ENCODE measurements around the gene SAPCD2. TPM values are rescaled to one million over a fixed set of nuclear protein-coding genes. Genes with fewer than 3 reads are reported as not detected.

SAPCD2 gene
- polyA plus RNA-seq, 3 donors, result 0.03 to 3.1 (median 1.7) TPM

- peak overlapping the region; percentile 75 to 91 for H3K4me3 Mint-ChIP-seq
- Histone ChIP-seq H3K9me3 (replicated peaks in 1 of 2; ENCODE audit: control insufficient read depth in 1 of 2, insufficient read depth in 1 of 2, low read length in 2 of 2) (no peaks in the 10 kb centered on the region), H3K27ac (ENCODE audit: low read depth in 1 of 2, low read length in 2 of 2) (peak overlapping the region in 1 of 2 donors; percentile 56), H3K9ac (ENCODE audit: insufficient read depth, low read length, poor library complexity, severe bottlenecking) (peak overlapping the region; percentile 48), H3K27me3 (ENCODE audit: control insufficient read depth in 2 of 2, insufficient read depth in 2 of 2, low read length in 2 of 2) (peaks cover 0 to 5% of the 10 kb centered on the region in 2 donors), H2AFZ (ENCODE audit: insufficient read depth, low read depth, low read length, poor library complexity, severe bottlenecking) (peak overlapping the region; percentile 76), H3K4me2 (replicated peaks; ENCODE audit: extremely low read depth, low read length, poor library complexity, severe bottlenecking) (peak overlapping the region; percentile 76), H3K4me1 (ENCODE audit: control insufficient read depth in 1 of 2, insufficient read depth in 2 of 2, low read length in 2 of 2) (peaks cover 41 to 80% of the 10 kb centered on the region in 2 donors), H3K4me3 (replicated peaks in 1 of 3; ENCODE audit: low read depth in 2 of 3, low read length in 3 of 3) (peak overlapping the region in 2 of 3 experiments; percentile 39 to 71), H3K36me3 (replicated peaks in 1 of 2; ENCODE audit: control insufficient read depth in 1 of 2, insufficient read depth in 2 of 2, low read length in 2 of 2) (no peaks in the 10 kb centered on the region), H4K20me1 (ENCODE audit: insufficient read depth, low read length) (no peaks in the 10 kb centered on the region), H3K79me2 (ENCODE audit: insufficient read depth, low read length) (peaks cover 6% of the 10 kb centered on the region)
- peaks cover 0 to 3% (median 3%) of the 10 kb centered on the region in 3 donors for H3K27me3 Mint-ChIP-seq (ENCODE audit: low read depth in 3 of 3)
- H3K27ac Mint-ChIP-seq, result peak overlapping the region; percentile 41 to 96 (median 89)
- 94% methylated on average over 2 of the region's 2 CpGs for WGBS (ENCODE audit: insufficient coverage)
- intact Hi-C loops (cut with micrococcal nuclease), result loop anchor here in 1 of 2 donors (2.0 kb wide), 1 partner anchor 16 kb away; the partner anchor contains the start of gene MAN1B1
- peaks cover 0 to 4% (median 2%) of the 10 kb centered on the region in 7 donors for H3K9me3 Mint-ChIP-seq
- no peak for DNase-seq
- TF ChIP-seq CTCF (IDR thresholded peaks at IDR 0.05), result no peak
- peaks cover 68% of the 10 kb centered on the region for H3K4me1 Mint-ChIP-seq
- peaks cover 0 to 4% of the 10 kb centered on the region in 2 donors for H3K36me3 Mint-ChIP-seq
These were observed 925 bp upstream of the SAPCD2 start for GRCh38 chr9:137071282-137071681.

- peak overlapping the region; percentile 2 to 71 (median 39) for H3K4me3 ChIP-seq (replicated peaks in 1 of 3; ENCODE audit: low read depth in 2 of 3, low read length in 3 of 3)
These were observed 534 bp upstream of the SAPCD2 start for GRCh38 chr9:137070906-137071275.

More at GRCh38 chr9:137070906-137071275, 534 bp upstream of the SAPCD2 start:
- H4K20me1 ChIP-seq (ENCODE audit: insufficient read depth, low read length), result no peaks in the 10 kb centered on the region
- DNase-seq, result no peak
- peaks cover 6% of the 10 kb centered on the region for H3K79me2 ChIP-seq (ENCODE audit: insufficient read depth, low read length)
- H3K9me3 Mint-ChIP-seq, result peaks cover 0 to 4% (median 2%) of the 10 kb centered on the region in 7 donors
- no peaks in the 10 kb centered on the region for H3K9me3 ChIP-seq (replicated peaks in 1 of 2; ENCODE audit: control insufficient read depth in 1 of 2, insufficient read depth in 1 of 2, low read length in 2 of 2)
- H3K27me3 ChIP-seq (ENCODE audit: control insufficient read depth in 2 of 2, insufficient read depth in 2 of 2, low read length in 2 of 2), result peaks cover 0 to 5% of the 10 kb centered on the region in 2 donors
- H3K27ac Mint-ChIP-seq, result peak overlapping the region; percentile 77 to 96 (median 89)
- peaks cover 0 to 7% of the 10 kb centered on the region in 2 donors for H3K36me3 Mint-ChIP-seq
- no peak for TF ChIP-seq CTCF (IDR thresholded peaks at IDR 0.05)
- intact Hi-C loops (cut with micrococcal nuclease), result loop anchor here in 1 of 2 donors (2.0 kb wide), 1 partner anchor 16 kb away; the partner anchor contains the start of gene MAN1B1
- no peaks in the 10 kb centered on the region for H3K36me3 ChIP-seq (replicated peaks in 1 of 2; ENCODE audit: control insufficient read depth in 1 of 2, insufficient read depth in 2 of 2, low read length in 2 of 2)
- H3K9ac ChIP-seq (ENCODE audit: insufficient read depth, low read length, poor library complexity, severe bottlenecking), result peak overlapping the region; percentile 48
- peaks cover 64% of the 10 kb centered on the region for H3K4me1 Mint-ChIP-seq
- peaks cover 0 to 3% (median 3%) of the 10 kb centered on the region in 3 donors for H3K27me3 Mint-ChIP-seq (ENCODE audit: low read depth in 3 of 3)
- H3K4me1 ChIP-seq (ENCODE audit: control insufficient read depth in 1 of 2, insufficient read depth in 2 of 2, low read length in 2 of 2), result peaks cover 41 to 77% of the 10 kb centered on the region in 2 donors
- H3K4me3 Mint-ChIP-seq, result peak overlapping the region; percentile 75 to 91
- H3K27ac ChIP-seq (ENCODE audit: low read depth in 1 of 2, low read length in 2 of 2), result peak overlapping the region; percentile 53 to 56
- peak overlapping the region; percentile 76 for H2AFZ ChIP-seq (ENCODE audit: insufficient read depth, low read depth, low read length, poor library complexity, severe bottlenecking)
- peak overlapping the region; percentile 76 for H3K4me2 ChIP-seq (replicated peaks; ENCODE audit: extremely low read depth, low read length, poor library complexity, severe bottlenecking)
- 23% methylated on average over 5 of the region's 6 CpGs for WGBS (ENCODE audit: insufficient coverage)

Measured in CD14-positive monocyte (primary cell).